Caco-2 (cell line): ENCODE data around the gene CIPC. TPM values are rescaled to one million over a fixed set of nuclear protein-coding genes. Genes with fewer than 3 reads are reported as not detected.

Experiments
- BruUV-seq: library from RNA; stranded (reverse); fragments of 400-500 nt; replicated peaks from 2 replicates; lab custom pipeline; 2021; lab: Mats Ljungman, UMichigan
- CTCF ChIA-PET: fragments of 300-600 bp; sonication (Branson Sonifier 250); formaldehyde crosslinking; loops from one replicate; lab custom pipeline; 2022; ENCODE audit warnings: antibody characterized with exemption; lab: Charles Lee
- POLR2A ChIA-PET: fragments of 300-600 bp; sonication (Branson Sonifier 250); formaldehyde crosslinking; loops from one replicate; lab custom pipeline; 2022; ENCODE audit warnings: antibody characterized with exemption; lab: Charles Lee
- DNase-seq, 2 experiments: peaks; one replicate each; pipeline versions ENCODE4 v3.0.0 to v3.0.0-alpha.2; 2020 to 2022
- H3K27me3 ChIP-seq: replicated peaks from 2 replicates; pipeline ENCODE4 v1.6.0; 2011; ENCODE audit warnings: low read length; ENCODE audit not compliant: control insufficient read depth, insufficient read depth
- H3K36me3 ChIP-seq: 2 replicates; pipeline ENCODE4 v1.5.1; 2011; ENCODE audit warnings: low read length; ENCODE audit not compliant: control insufficient read depth, insufficient read depth
- H3K4me1 ChIP-seq: fragments of 250-450 bp; sonication (Bioruptor Pico); 2 replicates; pipeline ENCODE4 v1.5.1; 2020; ENCODE audit warnings: mild to moderate bottlenecking
- H3K4me3 ChIP-seq: 2 replicates; pipeline ENCODE4 v1.5.1; 2011; ENCODE audit warnings: low read depth, mild to moderate bottlenecking, control low read depth, low read length
- H3K9me3 ChIP-seq: fragments of 250-450 bp; sonication (Bioruptor Pico); 2 replicates; pipeline ENCODE4 v1.5.1; 2020; ENCODE audit warnings: mild to moderate bottlenecking, moderate library complexity
- H3K27ac Mint-ChIP-seq: one replicate; pipeline ENCODE4 v1.8.0; 2022; ENCODE audit warnings: mixed read lengths; ENCODE audit not compliant: unreplicated experiment
- H3K27me3 Mint-ChIP-seq: one replicate; pipeline ENCODE4 v1.8.0; 2022; ENCODE audit warnings: mixed read lengths; ENCODE audit not compliant: insufficient read depth, unreplicated experiment
- H3K36me3 Mint-ChIP-seq: one replicate; pipeline ENCODE4 v1.8.0; 2022; ENCODE audit warnings: mild to moderate bottlenecking, mixed read lengths; ENCODE audit not compliant: insufficient read depth, unreplicated experiment
- H3K4me1 Mint-ChIP-seq: one replicate; pipeline ENCODE4 v1.8.0; 2022; ENCODE audit warnings: low read depth, mixed read lengths; ENCODE audit not compliant: unreplicated experiment
- H3K4me3 Mint-ChIP-seq: one replicate; pipeline ENCODE4 v1.8.0; 2022; ENCODE audit warnings: mild to moderate bottlenecking, moderate library complexity, mixed read lengths; ENCODE audit not compliant: unreplicated experiment
- H3K9me3 Mint-ChIP-seq: one replicate; pipeline ENCODE4 v1.8.0; 2022; ENCODE audit warnings: mixed read lengths; ENCODE audit not compliant: unreplicated experiment
- CTCF ChIP-seq, 2 experiments: fragments of 200-600 bp in 1 of 2; IDR thresholded peaks; 1 replicate in 1 of 2; 2 replicates in 1 of 2; pipeline versions ENCODE4 v1.5.1 to v1.8.0; 2011 to 2022; ENCODE audit warnings: antibody characterized with exemption in 1 of 2, control low read depth in 1 of 2, inconsistent platforms in 1 of 2, low read depth in 1 of 2, low read length in 1 of 2, mild to moderate bottlenecking in 1 of 2, moderate library complexity in 1 of 2; ENCODE audit not compliant: insufficient read depth in 1 of 2, severe bottlenecking in 1 of 2, unreplicated experiment in 1 of 2
- intact Hi-C: fragments of 100-400 bp; cut with micrococcal nuclease; formaldehyde crosslinking; loops from one replicate; pipeline ENCODE4 v1.10.0; 2022; ENCODE audit not compliant: unreplicated experiment
- total RNA-seq: library from RNA; stranded (reverse); gene quantifications from 2 replicates; pipeline ENCODE4 v1.2.3, GENCODE V29; 2022

CIPC gene
- total RNA-seq, 1 experiment from 2014 or later: 15.4 TPM

- POLR2A ChIA-PET: no interaction called here
- Mint-ChIP-seq H3K4me3 (no peak overlapping the region), H3K9me3 (no peaks in the 10 kb centered on the region), H3K36me3 (no peaks in the 10 kb centered on the region), H3K27me3 (no peaks in the 10 kb centered on the region), H3K4me1 (no peaks in the 10 kb centered on the region), H3K27ac (no peak overlapping the region)
- CTCF ChIA-PET: interaction anchor here (1.6 to 2.3 kb wide), 2 partner anchors 12 to 176 kb away, joined by 4 to 10 read pairs; no protein-coding TSS in a partner anchor
- Histone ChIP-seq H3K4me1 (peaks cover 6% of the 10 kb centered on the region; the same call in 1 of the 2 replicates), H3K4me3 (no peak overlapping the region), H3K27me3 (no peaks in the 10 kb centered on the region), H3K36me3 (no peaks in the 10 kb centered on the region), H3K9me3 (no peaks in the 10 kb centered on the region)
- no peak for TF ChIP-seq CTCF (IDR thresholded peaks at IDR 0.05; ENCODE audit: insufficient read depth in 1 of 2, low read depth in 1 of 2, low read length in 1 of 2, severe bottlenecking in 1 of 2, unreplicated experiment in 1 of 2)
- no peak for DNase-seq
- intact Hi-C loops: loop anchor here (1.0 kb wide), 4 partner anchors 16 to 176 kb away; no protein-coding TSS in a partner anchor
- BruUV-seq: no TSS peak
Observed at GRCh38 chr14:77052281-77053044, 45.6 kb upstream of the CIPC start.

GRCh38 chr14:77053046-77053841, 44.8 kb upstream of the CIPC start:
- Mint-ChIP-seq H3K36me3 (no peaks in the 10 kb centered on the region), H3K4me3 (no peak overlapping the region), H3K4me1 (no peaks in the 10 kb centered on the region), H3K27ac (no peak overlapping the region), H3K27me3 (no peaks in the 10 kb centered on the region), H3K9me3 (no peaks in the 10 kb centered on the region)
- no TSS peak for BruUV-seq
- peak; percentile 93 to 94 for TF ChIP-seq CTCF (IDR thresholded peaks at IDR 0.05; ENCODE audit: insufficient read depth in 1 of 2, low read depth in 1 of 2, low read length in 1 of 2, severe bottlenecking in 1 of 2, unreplicated experiment in 1 of 2)
- Histone ChIP-seq H3K9me3 (no peaks in the 10 kb centered on the region), H3K4me1 (peaks cover 6% of the 10 kb centered on the region; the same call in 1 of the 2 replicates), H3K36me3 (no peaks in the 10 kb centered on the region), H3K4me3 (no peak overlapping the region), H3K27me3 (no peaks in the 10 kb centered on the region)
- peak; percentile 79 to 84 for DNase-seq
- intact Hi-C loops: loop anchor here (1.0 kb wide), 4 partner anchors 15 to 177 kb away; no protein-coding TSS in a partner anchor
- ChIA-PET CTCF (interaction anchor here (1.6 to 2.3 kb wide), 2 partner anchors 13 to 177 kb away, joined by 4 to 10 read pairs; no protein-coding TSS in a partner anchor), POLR2A (no interaction called here)

GRCh38 chr14:77055306-77055705, 42.8 kb upstream of the CIPC start:
- no TSS peak for BruUV-seq
- H3K4me3 ChIP-seq: no peak overlapping the region
- Mint-ChIP-seq H3K27ac (no peak overlapping the region), H3K27me3 (no peaks in the 10 kb centered on the region), H3K9me3 (no peaks in the 10 kb centered on the region), H3K4me1 (peaks cover 5% of the 10 kb centered on the region), H3K36me3 (no peaks in the 10 kb centered on the region), H3K4me3 (no peak overlapping the region)
- no peaks in the 10 kb centered on the region for H3K9me3 ChIP-seq
- TF ChIP-seq CTCF (IDR thresholded peaks at IDR 0.05; ENCODE audit: insufficient read depth in 1 of 2, low read depth in 1 of 2, low read length in 1 of 2, severe bottlenecking in 1 of 2, unreplicated experiment in 1 of 2): no peak
- CTCF ChIA-PET: no interaction called here
- no peaks in the 10 kb centered on the region for H3K36me3 ChIP-seq
- POLR2A ChIA-PET: no interaction called here
- DNase-seq: no peak
- H3K4me1 ChIP-seq: peaks cover 6% of the 10 kb centered on the region; the same call in 1 of the 2 replicates
- intact Hi-C loops: no loop called here
- no peaks in the 10 kb centered on the region for H3K27me3 ChIP-seq
